DOHH2 (cell line): ENCODE measurements around the gene ARL6IP5.

ENCODE experiments used
- H3F3A ChIP-seq: fragments of 200-600 bp; sonication (generic), shearing (Covaris generic); 2 replicates; pipeline ENCODE4 v1.6.0; 2016; ENCODE audit warnings: antibody characterized with exemption, mild to moderate bottlenecking; ENCODE audit not compliant: control insufficient read depth, insufficient read depth
- H3K27ac ChIP-seq: fragments of 200-600 bp; sonication (generic); 2 replicates; pipeline ENCODE4 v1.5.1; 2014; ENCODE audit warnings: low read depth, mild to moderate bottlenecking, low read length, moderate library complexity
- H3K27me3 ChIP-seq: fragments of 200-600 bp; sonication (generic); 2 replicates; pipeline ENCODE4 v1.6.1; 2014; ENCODE audit warnings: mild to moderate bottlenecking, low read length, mixed read lengths; ENCODE audit not compliant: control insufficient read depth
- H3K36me3 ChIP-seq: fragments of 200-600 bp; sonication (generic); 2 replicates; pipeline ENCODE4 v1.6.1; 2014; ENCODE audit warnings: mild to moderate bottlenecking, low read length, moderate library complexity, mixed read lengths; ENCODE audit not compliant: control insufficient read depth
- H3K4me1 ChIP-seq: fragments of 200-600 bp; sonication (generic); 2 replicates; pipeline ENCODE4 v1.6.1; 2014; ENCODE audit warnings: mild to moderate bottlenecking, low read length, mixed read lengths; ENCODE audit not compliant: control insufficient read depth
- H3K4me2 ChIP-seq: fragments of 200-600 bp; sonication (generic); 2 replicates; pipeline ENCODE4 v1.6.0; 2014; ENCODE audit warnings: mild to moderate bottlenecking, low read length, moderate library complexity
- H3K4me3 ChIP-seq: fragments of 200-600 bp; sonication (generic); 2 replicates; pipeline ENCODE4 v1.5.1; 2014; ENCODE audit warnings: mild to moderate bottlenecking, low read length, mixed read lengths
- H3K79me2 ChIP-seq: fragments of 200-600 bp; sonication (generic); 2 replicates; pipeline ENCODE4 v1.6.1; 2014; ENCODE audit warnings: mild to moderate bottlenecking, low read length, mixed read lengths; ENCODE audit not compliant: control insufficient read depth
- H3K9me2 ChIP-seq: fragments of 200-600 bp; sonication (generic); replicated peaks from 2 replicates; pipeline ENCODE4 v1.6.1; 2014; ENCODE audit warnings: mild to moderate bottlenecking, low read length, mixed read lengths; ENCODE audit not compliant: control insufficient read depth
- H3K9me3 ChIP-seq: fragments of 200-600 bp; sonication (generic); 2 replicates; pipeline ENCODE4 v1.6.1; 2014; ENCODE audit warnings: antibody characterized with exemption, low read length, mixed read lengths; ENCODE audit not compliant: control insufficient read depth, insufficient read depth
- H4K20me1 ChIP-seq: fragments of 200-600 bp; sonication (generic); 2 replicates; pipeline ENCODE4 v1.6.0; 2014; ENCODE audit warnings: low read depth, mild to moderate bottlenecking, antibody characterized with exemption, low read length, moderate library complexity; ENCODE audit not compliant: control insufficient read depth, insufficient read depth
- CTCF ChIP-seq: fragments of 200-600 bp; sonication (generic); IDR thresholded peaks from one replicate; pipeline ENCODE4 v1.5.1; 2014; ENCODE audit warnings: antibody characterized with exemption, mild to moderate bottlenecking, low read depth, low read length; ENCODE audit not compliant: poor library complexity, severe bottlenecking
- EZH2phosphoT487 ChIP-seq: fragments of 200-600 bp; sonication (generic); IDR thresholded peaks from 2 replicates; pipeline ENCODE4 v1.6.1; 2017; ENCODE audit warnings: borderline replicate concordance, mild to moderate bottlenecking, antibody characterized with exemption, low read length, moderate library complexity, mixed read lengths

ARL6IP5 gene

DNA sequence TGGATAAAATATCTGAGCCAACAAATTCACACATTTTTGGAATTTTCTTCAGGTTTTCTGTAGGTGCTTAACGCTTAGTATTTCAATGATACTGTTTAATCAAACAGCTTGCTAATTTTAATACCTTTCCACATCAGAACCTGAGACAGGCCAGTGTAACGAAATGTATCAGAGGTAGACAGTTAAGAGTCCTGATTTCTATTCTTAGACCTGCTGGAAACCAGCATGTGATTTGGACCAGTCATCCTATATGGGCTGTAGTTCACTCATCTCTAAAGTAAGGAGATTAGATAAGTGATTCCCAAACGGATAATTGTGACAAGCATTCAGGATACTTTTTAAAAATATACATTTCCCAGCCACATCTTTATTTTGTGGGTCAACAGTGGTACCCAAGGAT is 18.4 kb downstream of the ARL6IP5 start:
- no peaks in the 10 kb centered on the region for H4K20me1 ChIP-seq
- H3K4me1 ChIP-seq = no peaks in the 10 kb centered on the region
- no peaks in the 10 kb centered on the region for H3F3A ChIP-seq
- H3K4me2 ChIP-seq = no peak overlapping the region
- no peaks in the 10 kb centered on the region for H3K9me3 ChIP-seq
- H3K27ac ChIP-seq = no peak overlapping the region
- H3K27me3 ChIP-seq = no peaks in the 10 kb centered on the region
- TF ChIP-seq CTCF = no peak
- no peak for TF ChIP-seq EZH2phosphoT487
- no peaks in the 10 kb centered on the region for H3K9me2 ChIP-seq
- peaks cover 19% of the 10 kb centered on the region for H3K36me3 ChIP-seq
- H3K79me2 ChIP-seq = no peaks in the 10 kb centered on the region
- H3K4me3 ChIP-seq = no peak overlapping the region

- Histone ChIP-seq H3K9me3 (no peaks in the 10 kb centered on the region), H3K9me2 (no peaks in the 10 kb centered on the region), H4K20me1 (no peaks in the 10 kb centered on the region), H3K4me2 (no peak overlapping the region), H3K27ac (no peak overlapping the region), H3K4me3 (no peak overlapping the region), H3K4me1 (no peaks in the 10 kb centered on the region), H3F3A (no peaks in the 10 kb centered on the region), H3K27me3 (no peaks in the 10 kb centered on the region), H3K79me2 (no peaks in the 10 kb centered on the region), H3K36me3 (peaks cover 19% of the 10 kb centered on the region)
- TF ChIP-seq EZH2phosphoT487 (no peak), CTCF (no peak)
These were observed 19.8 kb downstream of the ARL6IP5 start for GRCh38 chr3:69104586-69104985.

DNA sequence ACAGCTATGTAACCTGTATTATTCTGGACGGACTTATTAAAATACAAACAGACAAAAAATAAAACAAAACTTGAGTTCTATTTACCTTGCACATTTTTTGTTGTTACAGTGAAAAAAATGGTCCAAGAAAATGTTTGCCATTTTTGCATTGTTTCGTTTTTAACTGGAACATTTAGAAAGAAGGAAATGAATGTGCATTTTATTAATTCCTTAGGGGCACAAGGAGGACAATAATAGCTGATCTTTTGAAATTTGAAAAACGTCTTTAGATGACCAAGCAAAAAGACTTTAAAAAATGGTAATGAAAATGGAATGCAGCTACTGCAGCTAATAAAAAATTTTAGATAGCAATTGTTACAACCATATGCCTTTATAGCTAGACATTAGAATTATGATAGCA is 20.6 kb downstream of the ARL6IP5 start:
- Histone ChIP-seq H3F3A (no peaks in the 10 kb centered on the region), H4K20me1 (no peaks in the 10 kb centered on the region), H3K4me2 (no peak overlapping the region), H3K27ac (no peak overlapping the region), H3K9me3 (no peaks in the 10 kb centered on the region), H3K9me2 (no peaks in the 10 kb centered on the region), H3K4me3 (no peak overlapping the region), H3K79me2 (no peaks in the 10 kb centered on the region), H3K36me3 (peaks cover 19% of the 10 kb centered on the region), H3K4me1 (no peaks in the 10 kb centered on the region), H3K27me3 (no peaks in the 10 kb centered on the region)
- no peak for TF ChIP-seq CTCF
- TF ChIP-seq EZH2phosphoT487 = no peak

- H3K9me2 ChIP-seq = no peaks in the 10 kb centered on the region
- no peaks in the 10 kb centered on the region for H3F3A ChIP-seq
- H3K9me3 ChIP-seq = no peaks in the 10 kb centered on the region
- no peaks in the 10 kb centered on the region for H4K20me1 ChIP-seq
- no peak for TF ChIP-seq CTCF
- TF ChIP-seq EZH2phosphoT487 = no peak
- no peak overlapping the region for H3K4me2 ChIP-seq
- no peak overlapping the region for H3K4me3 ChIP-seq
- H3K4me1 ChIP-seq = no peaks in the 10 kb centered on the region
- no peaks in the 10 kb centered on the region for H3K79me2 ChIP-seq
- H3K27ac ChIP-seq = no peak overlapping the region
- H3K27me3 ChIP-seq = no peaks in the 10 kb centered on the region
- H3K36me3 ChIP-seq = peaks cover 8% of the 10 kb centered on the region
These were observed 23.1 kb downstream of the ARL6IP5 start for GRCh38 chr3:69107841-69108240.
